Stimulated activated CD4-positive, alpha-beta T cell treated with anti-CD3 and anti-CD28 coated beads, Interleukin-15, amount 100 ng/mL, for 24 hours (primary cell): ENCODE measurements around the gene CPT1A.
A peak's percentile ranks its signal among the peaks of the same experiment; 100 is the strongest.

Source experiments
- DNase-seq: peaks from one replicate; pipeline ENCODE4 v3.0.0-alpha.2; 2020

The CPT1A gene

DNA sequence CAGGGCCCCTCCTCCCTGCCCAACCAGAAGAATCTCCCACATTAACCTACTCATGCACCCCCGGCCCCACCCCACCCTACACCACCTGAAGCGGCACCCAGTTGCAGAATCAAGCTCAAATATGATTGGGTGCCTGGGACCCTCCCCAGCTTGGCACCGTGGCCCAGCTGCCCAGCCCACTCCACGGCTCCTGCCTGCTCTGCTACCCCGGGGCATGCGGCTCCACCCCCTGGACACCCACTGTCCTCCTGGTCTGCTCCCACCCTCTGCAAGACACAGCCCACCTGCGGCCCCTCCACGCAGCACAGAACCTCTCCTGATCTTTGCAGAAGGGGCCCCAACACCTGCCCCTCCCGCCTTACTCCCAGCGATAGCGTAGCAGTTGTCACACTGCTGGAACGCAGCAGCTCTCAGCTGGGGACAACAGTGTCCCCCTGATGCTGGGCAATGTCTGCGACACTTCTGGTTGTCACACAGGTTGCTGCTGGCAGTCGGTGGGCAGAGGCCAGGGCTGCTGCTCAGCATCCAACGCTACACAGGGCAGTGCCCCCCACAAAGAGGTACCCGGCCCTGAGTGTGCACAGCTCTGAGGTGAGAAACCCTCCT, 58.4 kb downstream of the CPT1A start:
- DNase-seq: no peak

DNA sequence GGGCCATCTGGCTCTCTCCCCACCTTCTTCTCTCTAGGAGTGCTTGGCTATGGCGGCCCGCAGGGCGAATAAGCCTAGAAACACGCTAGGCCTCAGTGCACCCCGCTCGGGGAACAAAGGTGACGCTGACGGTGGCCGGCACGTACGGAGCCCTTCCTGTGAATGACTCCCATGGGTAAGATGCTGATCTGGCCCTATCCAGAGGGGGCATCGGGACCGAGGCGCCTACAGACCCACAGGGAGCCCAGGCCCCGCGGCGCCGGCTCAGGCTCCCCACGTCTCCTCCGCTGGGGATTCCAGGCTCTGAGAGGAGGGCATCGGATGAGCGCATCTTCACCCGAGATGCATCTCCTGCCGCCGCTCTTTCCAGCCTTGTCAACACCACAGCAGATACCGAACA, 59.0 kb downstream of the CPT1A start:
- no peak for DNase-seq

DNA sequence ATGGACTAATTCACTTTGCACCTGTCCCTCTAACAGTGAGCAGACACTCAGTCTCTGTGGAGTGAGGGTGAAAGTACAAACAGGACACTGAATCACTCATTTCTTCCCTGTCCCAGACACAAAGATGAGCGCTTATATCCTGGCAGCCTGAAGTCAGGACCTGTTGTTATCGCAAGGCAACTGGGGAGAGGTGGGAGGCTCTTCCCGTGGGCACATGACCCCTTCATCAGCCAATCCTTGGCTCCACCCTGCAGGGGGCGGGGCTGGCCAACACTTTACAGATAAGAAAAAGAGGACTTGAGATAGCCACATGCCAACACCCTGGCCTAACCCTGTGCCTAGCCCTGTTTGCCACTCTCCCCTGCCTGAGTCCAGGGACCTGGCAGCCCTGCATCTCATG, 60.9 kb downstream of the CPT1A start:
- peak; percentile 15 for DNase-seq

DNA sequence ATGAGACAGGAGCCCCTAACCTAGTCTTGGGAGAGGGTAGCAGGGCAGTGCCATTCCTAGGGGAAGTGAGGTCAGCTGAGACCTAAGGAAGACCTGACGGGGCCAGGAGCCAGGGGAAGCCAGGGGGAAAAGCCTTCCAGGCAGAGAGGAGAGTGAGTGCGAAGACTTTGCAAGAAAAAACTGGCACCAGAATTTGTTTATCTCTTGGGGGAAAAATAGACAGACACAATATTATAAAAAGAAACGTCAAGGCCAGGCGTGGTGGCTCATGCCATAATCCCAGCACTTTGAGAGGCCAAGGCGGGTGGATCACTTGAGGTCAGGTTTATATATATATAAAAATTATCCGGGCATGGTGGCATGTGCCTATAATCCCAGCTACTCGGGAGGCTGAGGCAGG, 63.5 kb downstream of the CPT1A start:
- no peak for DNase-seq

DNA sequence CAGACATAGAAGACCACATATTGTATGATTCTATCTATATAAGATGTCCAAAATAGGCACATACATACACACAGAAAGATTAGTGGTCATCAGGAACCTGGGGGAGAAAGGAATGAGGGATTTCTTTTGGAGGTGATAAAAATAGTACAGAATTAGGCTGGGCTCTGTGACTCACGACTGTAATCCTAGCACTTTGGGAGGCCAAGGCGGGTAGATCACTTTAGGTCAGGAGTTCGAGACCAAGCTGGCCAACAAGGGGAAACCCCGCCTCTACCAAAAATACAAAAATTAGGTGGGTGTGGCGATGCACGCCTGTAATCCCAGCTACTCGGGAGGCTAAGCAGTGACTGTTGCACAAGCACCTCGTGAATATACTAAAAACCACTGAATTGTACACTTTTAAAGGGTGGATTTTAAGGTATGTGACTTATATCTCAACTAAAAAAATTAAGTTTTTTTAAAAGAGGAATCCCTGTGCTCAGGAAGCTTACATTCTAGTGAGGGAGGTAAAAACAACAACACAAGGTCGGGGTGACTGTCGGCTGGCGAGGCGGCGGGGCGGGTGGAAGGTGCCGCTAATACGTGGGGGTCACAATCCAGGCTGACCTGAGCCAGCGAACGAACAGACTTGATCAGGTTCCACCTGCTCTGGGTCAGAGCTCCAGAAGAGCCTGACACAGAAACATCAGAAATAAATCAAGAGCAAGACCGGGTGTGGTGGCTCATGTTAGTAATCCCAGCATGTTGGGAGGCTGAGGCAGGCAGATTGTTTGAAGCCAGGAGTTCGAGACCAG, 65.1 kb downstream of the CPT1A start:
- DNase-seq: no peak

DNA sequence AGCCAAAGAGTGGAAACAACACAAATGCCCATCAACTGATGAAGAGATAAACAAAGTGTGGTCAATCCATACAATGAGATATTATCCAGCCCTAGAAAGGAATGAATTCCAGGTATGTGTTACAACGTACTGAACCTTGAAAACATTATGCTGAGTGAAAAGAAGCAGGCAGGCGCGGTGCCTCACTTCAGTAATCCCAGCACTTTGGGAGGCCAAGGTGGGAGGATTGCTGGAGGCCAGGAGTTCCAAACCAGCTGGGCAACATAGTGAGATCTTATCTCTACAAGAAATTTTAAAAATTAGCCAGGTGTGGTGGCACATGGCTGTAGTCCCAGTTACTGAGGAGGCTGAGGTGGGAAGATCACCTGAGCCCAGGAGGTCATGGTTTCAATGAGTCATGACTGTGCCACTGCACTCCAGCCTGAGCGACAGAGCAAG, 65.7 kb downstream of the CPT1A start:
- no peak for DNase-seq

DNA sequence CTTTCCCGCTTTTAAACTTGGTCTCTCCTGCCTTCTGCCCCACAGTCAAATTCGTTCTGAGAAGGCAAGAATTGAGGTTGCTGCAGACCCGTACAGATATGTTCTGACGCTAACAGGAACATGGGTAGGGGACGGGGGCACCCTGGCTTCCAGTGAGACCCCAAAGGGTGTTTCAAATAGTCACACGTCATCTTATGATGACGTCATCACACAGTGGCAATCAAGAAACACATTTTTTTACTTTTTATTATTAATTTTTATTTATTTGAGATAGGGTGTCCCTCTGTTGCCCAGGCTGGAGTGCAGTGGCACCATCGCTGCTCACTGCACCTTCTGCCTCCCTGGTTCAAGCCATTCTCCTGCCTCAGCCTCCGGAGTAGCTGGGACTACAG, 67.5 kb downstream of the CPT1A start:
- DNase-seq: no peak

DNA sequence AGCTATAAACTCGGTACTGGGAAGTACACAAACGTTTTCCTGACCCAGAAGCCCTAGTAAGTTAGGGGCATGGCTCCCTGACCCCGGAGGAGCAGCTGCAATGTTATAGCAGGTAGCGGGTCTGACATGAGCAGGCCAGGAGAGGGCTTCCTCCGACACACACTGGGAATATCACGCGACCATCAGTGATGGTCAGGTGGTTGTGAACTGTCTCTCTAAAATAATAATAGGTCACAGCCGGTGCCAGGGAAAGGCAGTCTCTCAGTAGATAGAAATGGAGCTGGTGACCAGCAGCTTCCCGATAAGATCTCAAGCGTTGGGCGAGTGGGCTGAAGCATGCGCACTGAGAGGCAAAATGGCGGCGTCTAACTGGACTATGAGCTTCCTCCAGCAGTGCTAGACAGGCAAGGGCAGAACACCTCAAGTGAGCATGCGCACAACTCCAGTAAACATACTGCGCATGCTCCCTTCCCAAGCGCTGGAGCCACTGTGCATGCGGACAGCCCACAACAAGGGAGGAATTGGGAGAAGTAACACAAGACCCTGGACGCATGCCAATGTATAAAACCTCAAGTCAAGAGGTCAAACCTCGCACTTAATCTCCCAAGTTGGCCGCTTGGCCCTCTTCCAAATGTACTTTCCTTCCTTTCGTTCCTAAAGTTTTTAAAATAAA, 68.1 kb downstream of the CPT1A start:
- no peak for DNase-seq

DNA sequence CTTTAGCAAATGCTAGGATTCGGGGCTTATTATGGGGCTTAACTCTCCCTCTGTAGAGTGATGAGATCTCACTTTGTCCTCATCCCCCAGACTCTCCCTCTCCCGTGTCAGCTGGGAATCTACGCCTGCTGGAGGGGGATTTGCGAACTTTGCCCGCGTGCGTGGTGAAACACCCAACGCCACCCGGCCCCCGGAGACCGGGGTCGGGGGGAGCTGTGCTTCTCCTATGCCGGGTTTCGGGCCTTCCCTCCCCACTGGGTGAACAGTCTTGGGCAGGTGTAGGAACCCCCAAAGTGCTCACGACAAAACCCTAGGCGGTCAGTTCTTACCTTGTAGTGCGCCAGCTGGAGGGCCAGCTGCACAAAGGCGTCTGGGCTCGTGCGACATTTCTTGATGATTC, 68.8 kb downstream of the CPT1A start:
- DNase-seq: no peak

DNA sequence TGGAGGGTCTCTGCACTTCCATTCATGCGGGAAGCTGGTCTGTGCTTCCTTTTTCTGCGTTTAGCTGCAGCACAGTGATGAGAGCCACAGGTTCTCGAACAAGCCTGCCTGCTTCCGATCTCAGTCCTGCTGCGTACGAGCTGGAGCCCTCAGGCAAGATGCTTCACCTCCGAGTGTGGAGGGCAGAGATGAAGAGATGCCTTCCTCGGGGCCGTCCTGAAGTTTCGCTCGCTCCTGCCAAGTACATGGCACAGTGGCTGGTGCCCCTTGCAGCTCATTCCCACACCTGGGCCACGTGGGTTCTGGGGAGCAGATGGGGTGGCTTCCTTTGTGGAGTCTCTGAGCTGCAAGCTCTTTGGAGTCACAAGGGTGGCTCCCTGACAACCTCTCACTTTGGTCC, 70.9 kb downstream of the CPT1A start:
- no peak for DNase-seq

DNA sequence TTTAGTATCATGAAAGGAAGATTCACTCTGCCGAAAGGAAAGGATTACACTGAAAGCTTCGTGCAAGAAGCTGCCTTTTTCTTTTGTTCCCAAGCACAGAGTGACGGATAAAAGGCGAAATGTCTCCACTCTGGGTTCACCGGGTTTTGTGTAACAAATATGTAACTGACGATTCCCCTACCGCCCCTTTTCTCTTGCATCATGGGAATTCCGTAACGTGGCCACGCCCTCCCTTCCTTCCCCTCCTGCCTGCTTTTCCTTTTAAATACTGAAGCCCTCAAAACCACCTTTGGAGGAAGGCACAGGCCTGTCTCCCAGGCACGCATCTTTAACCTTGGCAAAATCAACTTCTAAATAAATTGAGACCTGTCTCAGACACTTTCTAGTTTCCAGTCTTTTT, 74.0 kb downstream of the CPT1A start:
- no peak for DNase-seq

DNA sequence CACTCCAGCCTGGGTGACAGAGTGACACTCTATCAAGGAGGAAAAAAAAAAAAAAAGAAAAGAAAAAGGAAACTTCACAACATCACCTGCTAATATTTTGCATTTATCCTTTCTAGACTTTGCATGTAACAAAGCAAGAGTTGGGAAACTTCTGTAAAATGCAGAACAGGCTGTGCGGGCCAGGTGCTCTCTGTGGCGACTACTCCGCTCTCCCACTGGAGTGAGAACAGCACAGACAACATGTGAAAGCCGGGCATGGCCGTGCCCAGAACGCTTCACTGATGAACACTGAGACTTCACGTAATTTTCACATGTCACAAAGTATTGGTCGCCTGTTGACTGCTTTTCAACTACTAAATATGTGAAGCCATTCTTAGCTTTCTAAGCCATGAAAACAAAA, 74.9 kb downstream of the CPT1A start:
- no peak for DNase-seq

DNA sequence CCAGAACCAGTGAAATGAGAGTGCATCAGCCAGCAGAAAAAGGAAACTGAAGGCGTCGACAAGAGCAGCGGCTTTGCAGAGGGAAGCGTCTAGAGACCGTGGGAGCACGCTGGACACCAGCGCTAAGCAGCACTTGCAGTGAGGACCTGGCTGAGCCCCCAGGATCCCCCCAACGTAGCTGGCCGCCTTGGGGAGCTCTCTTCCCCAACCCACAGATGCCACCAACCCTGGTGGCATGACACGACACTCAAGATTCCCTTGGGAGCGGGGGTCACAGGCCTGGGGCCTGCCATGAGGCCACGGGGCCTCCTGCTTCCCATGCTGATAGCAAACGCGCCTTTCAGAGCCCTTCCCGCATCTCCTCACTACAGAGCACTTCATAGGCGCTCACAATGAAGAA, 77.0 kb downstream of the CPT1A start:
- no peak for DNase-seq

DNA sequence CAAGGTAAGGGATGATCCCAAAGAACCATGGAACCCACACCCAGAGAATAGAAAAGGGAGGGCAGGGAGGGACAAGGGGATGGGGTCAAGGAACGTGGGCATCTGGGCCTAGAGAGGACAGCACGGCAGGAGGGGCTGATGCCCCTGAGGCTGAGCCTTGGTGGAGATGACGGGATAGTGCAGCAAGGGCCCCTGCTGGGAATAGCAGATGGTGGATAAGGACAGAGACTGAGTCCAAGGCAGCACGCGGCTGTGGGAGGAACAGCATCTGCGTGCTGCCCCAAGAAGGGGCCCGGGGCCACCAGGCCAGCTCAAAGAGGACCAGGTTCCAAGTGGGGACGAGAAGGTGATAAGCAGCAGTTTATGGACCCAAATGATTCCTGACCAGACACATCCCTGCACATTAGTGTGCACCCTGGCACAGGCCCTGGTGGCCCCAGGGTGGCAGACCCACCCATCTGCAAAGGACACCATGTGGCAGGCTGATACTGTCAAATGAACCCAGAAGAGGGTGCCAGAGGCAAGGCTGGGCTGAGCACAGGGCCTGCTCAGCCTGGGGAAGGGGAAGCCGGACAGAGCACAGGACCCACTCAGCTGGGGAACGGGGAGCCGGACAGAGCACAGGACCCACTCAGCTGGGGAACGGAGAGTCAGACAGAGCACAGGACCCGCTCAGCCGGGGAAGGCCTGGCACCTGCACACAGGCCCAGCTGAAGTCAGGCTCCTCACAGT, 77.6 kb downstream of the CPT1A start:
- no peak for DNase-seq

DNA sequence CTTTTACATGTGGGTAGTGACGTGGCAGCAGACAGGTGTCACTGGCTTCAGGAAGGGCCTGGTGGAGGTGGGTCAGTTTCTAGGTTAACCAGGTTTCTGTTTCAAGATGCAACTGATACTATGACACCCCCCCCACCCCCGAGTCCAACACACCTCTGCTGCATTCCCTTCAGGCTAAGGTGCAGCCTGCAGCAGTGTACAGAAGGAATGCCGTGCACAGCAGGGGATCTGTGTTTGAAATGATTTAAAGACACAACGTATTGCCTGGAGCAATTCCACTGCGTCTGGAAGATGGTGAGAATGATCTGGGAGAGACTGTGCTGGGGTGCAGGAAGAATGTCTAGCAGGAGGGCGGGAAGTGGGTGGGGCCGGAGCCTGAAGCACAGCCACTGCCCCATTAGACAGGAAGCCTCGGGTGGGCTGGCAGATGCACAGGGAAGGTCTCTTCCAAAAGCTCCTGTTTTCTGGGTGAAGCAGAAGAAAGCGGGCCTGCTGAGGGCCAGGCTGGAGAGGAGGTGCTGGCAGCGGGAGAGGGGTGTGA, 78.5 kb downstream of the CPT1A start:
- no peak for DNase-seq

DNA sequence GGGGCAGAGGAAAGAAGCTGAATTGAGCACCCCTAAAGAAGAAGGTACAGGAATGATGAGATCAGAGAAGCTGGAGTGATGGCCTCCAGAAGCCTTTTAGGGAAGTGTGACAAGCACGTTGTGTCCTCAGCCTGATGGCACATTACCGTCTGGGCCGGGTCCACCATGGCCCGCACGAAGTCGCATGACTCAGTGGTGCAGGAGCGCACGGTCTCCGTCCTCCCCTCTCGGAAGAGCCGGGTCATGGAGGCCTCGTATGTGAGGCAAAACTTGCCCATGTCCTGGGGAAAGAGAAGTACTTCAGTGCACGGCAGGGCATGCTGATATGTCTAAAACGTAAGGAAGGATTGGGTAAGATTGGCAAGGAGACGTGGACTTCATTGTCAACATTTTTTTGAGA, 79.2 kb downstream of the CPT1A start:
- no peak for DNase-seq

DNA sequence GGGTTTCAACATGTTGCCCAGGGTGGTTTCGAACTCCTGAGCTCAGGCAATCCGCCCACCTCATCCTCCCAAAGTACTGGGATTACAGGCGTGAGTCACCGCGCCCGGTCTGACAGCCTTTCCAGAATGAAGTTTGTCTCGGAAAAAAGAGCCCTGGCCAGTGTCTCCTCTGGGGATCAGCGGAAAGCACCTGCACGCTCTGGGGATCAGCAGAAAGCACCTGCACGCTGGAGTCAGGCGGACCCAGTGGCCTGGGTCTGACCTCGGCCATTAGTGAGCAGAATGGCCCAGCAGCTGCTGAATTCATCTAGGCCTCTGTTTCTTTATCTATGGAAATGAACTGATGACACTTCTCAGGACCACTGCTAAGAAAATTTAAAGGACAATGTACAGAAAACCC, 79.9 kb downstream of the CPT1A start:
- DNase-seq: no peak

DNA sequence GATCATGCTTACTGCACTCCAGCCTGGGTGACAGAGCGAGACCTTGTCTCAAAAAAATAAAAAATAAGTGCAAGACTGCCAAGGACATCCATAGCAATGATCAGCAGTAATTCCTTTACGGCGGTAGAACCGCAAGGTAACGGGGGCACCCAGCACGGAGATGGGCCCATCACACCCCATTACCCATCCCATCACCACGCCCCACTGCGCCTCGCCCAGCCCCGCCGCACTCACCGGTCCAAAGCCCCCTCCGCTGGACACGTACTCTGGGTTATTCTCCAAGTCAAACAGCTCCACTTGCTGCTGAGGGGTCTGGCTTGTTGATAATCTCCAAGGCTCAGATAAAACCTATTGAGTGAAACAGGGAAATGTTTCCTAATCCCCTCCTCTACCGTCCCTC, 81.7 kb downstream of the CPT1A start:
- no peak for DNase-seq

DNA sequence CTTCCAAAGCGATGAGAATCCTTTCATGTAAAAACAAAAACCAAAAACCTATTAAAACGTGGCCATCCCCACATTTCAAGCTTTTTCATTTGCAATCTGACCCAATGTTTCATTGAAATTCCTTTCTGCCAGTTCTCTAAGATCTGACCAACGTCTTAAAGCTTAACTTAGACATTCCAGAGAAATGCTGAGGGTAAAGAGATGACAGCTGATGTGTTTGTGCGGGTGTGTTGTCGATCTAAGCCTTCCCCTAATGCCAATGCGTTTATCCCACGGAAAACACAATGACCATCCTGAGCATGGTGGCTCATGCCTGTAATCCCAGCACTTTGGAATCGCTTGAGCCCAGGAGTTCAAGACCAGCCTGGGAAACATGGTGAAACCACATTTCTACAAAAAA, 84.0 kb downstream of the CPT1A start:
- DNase-seq: no peak

DNA sequence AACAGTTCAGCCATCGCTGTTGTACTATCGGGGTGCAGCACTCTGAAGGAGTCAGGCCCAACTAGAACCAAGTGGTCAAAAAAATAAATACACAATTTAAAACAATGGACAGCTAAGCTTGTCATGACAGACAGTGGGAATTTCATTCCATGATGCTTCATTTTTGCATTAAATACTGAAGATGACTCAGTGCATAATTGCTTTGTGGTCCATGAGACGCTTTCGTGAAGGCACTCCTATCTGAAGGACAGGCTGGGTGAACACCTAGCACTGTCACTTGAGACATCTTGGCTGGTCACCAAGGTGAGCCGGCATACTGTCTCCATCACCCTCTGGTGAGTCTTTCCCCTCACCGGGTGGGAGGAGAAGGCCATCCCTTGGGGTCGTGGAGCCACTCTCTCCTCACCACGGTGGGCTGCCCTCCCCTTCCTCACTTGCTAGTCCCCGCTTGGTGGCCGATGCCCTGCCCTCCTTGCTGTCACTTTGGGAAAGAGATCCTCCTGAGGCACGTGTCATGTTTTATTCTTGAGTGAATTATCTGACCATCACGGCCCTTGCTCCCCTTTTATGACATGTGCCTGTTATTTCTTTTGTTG, 85.4 kb downstream of the CPT1A start:
- no peak for DNase-seq

DNA sequence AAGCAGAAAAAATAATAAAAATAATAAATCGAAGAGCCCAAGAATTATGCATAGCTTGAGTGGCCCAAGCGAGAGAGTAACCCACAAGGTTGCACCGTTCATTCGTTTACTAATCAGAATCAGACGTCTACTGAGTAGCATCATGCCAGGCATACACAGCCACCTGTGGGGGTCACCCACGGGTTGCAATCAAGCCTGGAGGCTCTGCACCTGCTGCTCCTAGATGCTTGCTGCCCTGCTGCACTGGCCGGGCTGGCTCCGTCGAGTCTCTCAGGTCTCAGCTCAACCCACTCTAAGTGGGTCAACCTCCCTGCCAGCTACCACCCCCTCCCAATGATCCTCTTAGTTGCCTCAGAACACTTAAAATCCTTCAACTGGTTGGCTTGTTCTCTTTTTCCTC, 88.4 kb downstream of the CPT1A start:
- no peak for DNase-seq

DNA sequence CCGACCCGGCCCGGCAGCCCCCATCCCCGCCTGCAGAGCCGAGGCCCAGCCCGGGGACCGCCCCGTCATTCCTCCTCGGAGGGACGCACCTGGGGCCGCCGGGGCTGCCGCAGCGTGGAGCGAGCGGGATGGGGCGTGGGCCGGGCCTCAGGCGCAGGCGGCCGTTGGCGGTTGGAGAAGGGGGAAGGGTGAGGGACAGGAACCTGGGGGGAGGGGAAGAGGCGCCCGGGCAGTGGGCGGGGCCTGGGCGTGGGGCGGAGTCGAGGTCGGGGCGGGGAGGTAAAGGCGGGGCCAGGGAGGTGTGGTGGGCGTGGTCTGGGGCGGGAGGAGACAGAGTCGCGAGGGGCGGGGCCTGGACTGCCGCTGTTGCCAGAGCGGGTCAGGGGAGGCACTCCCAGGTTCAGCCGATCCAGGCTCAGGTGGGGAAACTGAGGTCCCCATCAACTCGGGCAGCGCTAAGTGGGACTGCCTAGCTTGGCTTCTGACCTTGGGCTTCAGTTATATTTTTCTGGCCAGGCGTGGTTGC, 90.3 kb downstream of the CPT1A start, which contains the start of gene TESMIN:
TESMIN (minus strand) TSS at position 190 of the 526 bp plus-strand sequence. CDS start 860 bp downstream, outside the sequence.
- peak; percentile 94 for DNase-seq

DNA sequence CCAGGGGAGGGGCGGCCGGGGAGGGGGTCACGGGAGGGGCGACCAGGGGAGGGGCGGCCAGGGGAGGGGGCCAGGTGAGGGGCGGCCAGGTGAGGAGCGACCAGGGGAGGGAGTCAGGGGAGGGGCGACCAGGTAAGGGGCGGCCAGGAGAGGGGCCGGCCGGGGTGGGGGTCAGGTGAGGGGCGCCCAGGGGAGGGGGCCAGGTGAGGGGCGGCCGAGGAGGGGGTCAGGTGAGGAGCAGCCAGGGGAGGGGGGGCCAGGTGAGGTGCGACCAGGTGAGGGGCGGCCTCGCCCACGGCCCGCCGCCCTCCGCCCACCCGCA, 90.8 kb downstream of the CPT1A start:
- no peak for DNase-seq
